ENCODE results near the gene ELOVL2.

ELOVL2 gene

DNA sequence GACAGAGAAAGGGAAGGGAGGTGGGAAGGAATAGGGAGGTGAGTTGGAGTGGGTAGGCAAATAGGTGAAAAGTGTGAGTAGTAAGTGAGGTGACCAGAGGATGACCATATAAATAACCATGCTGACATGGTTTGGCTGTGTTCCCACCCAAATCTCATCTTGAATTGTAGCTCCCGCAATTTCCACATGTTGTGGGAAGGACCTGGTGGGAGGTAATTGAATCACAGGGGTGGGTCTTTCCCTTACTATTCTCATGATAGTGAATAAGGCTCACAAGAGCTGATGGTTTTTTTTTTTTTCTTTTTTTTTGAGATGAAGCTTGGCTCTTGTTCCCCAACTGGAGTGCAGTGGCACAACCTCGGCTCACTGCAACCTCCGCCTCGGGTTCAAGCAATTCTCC lies 28.0 kb upstream of the ELOVL2 start:
- no peak overlapping the region for H3K4me3 ChIP-seq (ENCODE audit: low read depth, low read length)
- no peak for TF ChIP-seq MYC (IDR thresholded peaks at IDR 0.05; ENCODE audit: low read depth, low read length)
- no peak for DNase-seq (ENCODE audit: low read depth)

GRCh38 chr6:11069760-11070159 lies 25.7 kb upstream of the ELOVL2 start:
- H3K4me3 ChIP-seq (ENCODE audit: low read depth, low read length), result no peak overlapping the region
- no peak for DNase-seq (ENCODE audit: low read depth)
- TF ChIP-seq CTCF (IDR thresholded peaks at IDR 0.05; ENCODE audit: low read depth, low read length), result no peak

DNA sequence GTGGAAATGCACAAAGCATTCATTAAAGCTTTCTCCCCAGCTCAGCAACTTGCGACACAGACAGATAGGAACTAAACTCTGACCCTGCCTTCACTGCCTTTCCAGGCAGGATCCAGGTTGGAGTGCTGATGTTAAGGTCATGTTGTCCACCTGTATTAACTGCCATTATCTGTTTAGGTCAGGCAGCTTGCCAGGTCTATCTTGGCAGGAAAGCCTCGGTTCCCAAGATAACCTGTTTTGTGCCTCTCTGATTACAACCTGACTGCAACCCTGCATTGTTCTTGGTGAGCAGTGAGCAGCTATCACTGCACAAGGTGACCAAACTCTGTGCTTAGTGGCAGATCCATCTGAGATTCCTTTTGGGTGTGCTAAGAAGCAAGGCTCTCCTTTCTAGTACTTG lies 23.2 kb upstream of the ELOVL2 start:
- TF ChIP-seq, protein P1, sequence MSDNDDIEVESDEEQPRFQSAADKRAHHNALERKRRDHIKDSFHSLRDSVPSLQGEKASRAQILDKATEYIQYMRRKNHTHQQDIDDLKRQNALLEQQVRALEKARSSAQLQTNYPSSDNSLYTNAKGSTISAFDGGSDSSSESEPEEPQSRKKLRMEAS (IDR thresholded peaks at IDR 0.05; ENCODE audit: low read depth, low read length), result no peak
- TF ChIP-seq POLR2A (IDR thresholded peaks at IDR 0.05; ENCODE audit: extremely low read depth, insufficient read length) (no peak), CTCF (IDR thresholded peaks at IDR 0.05; ENCODE audit: low read depth, low read length) (no peak), MYC (IDR thresholded peaks at IDR 0.05; ENCODE audit: low read depth, low read length) (no peak)
- DNase-seq (ENCODE audit: low read depth), result no peak
- no peak overlapping the region for H3K4me3 ChIP-seq (ENCODE audit: low read depth, low read length)

- no peak overlapping the region for H3K4me3 ChIP-seq (ENCODE audit: low read depth, low read length)
- no peak for TF ChIP-seq MYC (IDR thresholded peaks at IDR 0.05; ENCODE audit: low read depth, low read length)
- no peak for TF ChIP-seq CTCF (IDR thresholded peaks at IDR 0.05; ENCODE audit: low read depth, low read length)
- TF ChIP-seq POLR2A (IDR thresholded peaks at IDR 0.05; ENCODE audit: extremely low read depth, insufficient read length), result no peak
- no peak for DNase-seq (ENCODE audit: low read depth)
Measured at GRCh38 chr6:11066505-11067347, 22.6 kb upstream of the ELOVL2 start.

DNA sequence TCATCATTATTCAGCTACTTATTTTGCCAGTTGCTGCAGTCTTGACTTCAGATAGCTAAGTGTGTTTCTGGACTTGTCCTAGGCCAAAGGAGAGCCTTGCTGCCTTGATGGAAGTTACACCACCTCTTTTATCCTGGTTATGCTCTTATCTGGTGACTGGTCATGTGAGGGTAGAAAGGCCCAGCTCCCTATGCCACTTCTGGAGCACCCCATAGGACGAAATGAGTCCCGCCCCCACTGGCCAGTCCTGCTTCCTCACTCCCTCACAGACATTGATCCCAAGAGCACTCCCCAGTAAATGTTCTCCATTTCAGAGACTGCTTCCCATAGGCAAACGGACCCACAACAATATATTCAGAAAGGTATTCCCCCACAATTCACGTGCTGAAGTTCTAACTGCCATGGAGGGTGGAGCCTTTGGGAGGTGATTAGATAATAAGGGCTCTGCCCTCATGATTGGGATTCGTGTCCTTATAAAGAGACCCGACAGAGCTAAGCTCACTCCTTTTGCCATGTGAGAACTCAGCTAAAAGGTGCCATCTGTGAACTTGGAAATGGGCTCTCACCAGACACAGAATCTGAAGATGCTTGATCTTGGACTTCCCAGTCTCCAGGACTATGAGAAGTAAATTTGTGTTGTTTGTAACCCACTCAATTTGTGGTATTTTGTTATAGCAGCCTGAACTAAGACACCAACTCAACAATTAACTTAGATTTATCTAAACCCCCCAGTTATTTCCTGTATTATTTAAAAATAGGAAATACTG lies 21.5 kb upstream of the ELOVL2 start:
- TF ChIP-seq, protein P1 (IDR thresholded peaks at IDR 0.05; ENCODE audit: low read depth, low read length), result no peak
- no peak for TF ChIP-seq MYC (IDR thresholded peaks at IDR 0.05; ENCODE audit: low read depth, low read length)
- no peak for TF ChIP-seq POLR2A (IDR thresholded peaks at IDR 0.05; ENCODE audit: extremely low read depth, insufficient read length)
- no peak for TF ChIP-seq CTCF (IDR thresholded peaks at IDR 0.05; ENCODE audit: low read depth, low read length)
- H3K4me3 ChIP-seq (ENCODE audit: low read depth, low read length), result no peak overlapping the region
- no peak for DNase-seq (ENCODE audit: low read depth)

DNA sequence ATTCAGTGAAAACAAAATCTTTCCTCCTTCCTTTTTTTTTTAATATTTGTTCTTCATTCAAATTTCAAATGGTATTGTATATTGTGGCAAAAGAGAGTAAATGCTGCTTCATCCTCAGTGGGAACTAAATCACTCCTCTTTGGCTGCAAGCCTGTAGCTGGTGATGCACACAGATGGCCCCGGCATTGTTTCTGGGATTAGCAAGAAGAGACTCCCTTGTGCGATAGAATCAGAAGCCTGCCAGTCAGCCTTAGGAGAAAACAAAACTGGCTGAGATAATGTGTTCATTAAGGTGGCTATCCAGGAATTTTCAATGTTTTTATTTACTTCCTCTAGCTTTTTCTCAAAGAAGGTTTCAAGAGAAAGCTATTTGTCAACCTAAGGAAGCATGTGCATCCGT lies 20.7 kb upstream of the ELOVL2 start:
- DNase-seq (ENCODE audit: low read depth), result no peak
- no peak for TF ChIP-seq CTCF (IDR thresholded peaks at IDR 0.05; ENCODE audit: low read depth, low read length)
- TF ChIP-seq, protein P1 (IDR thresholded peaks at IDR 0.05; ENCODE audit: low read depth, low read length), result no peak
- no peak for TF ChIP-seq POLR2A (IDR thresholded peaks at IDR 0.05; ENCODE audit: extremely low read depth, insufficient read length)
- TF ChIP-seq MYC (IDR thresholded peaks at IDR 0.05; ENCODE audit: low read depth, low read length), result no peak
- H3K4me3 ChIP-seq (ENCODE audit: low read depth, low read length), result no peak overlapping the region
